Spleen (tissue), 11 donors: ENCODE measurements around the gene SPATA22. TPM values are rescaled to one million over a fixed set of nuclear protein-coding genes. Genes with fewer than 3 reads are reported as not detected.
"Not testable (repeated sequence)": the region's sequence is repeated elsewhere in the genome, so short reads cannot be mapped to it uniquely, and the experiment has no call there.

ENCODE experiments used
- DNase-seq: peaks from one replicate; pipeline ENCODE4 v3.0.0-alpha.2; 2020
- H3K27ac ChIP-seq, 8 donors: fragments of 200-600 bp; sonication (generic) in 7 of 8; 1 replicate in 4 of 8; 2 replicates in 4 of 8; pipeline versions ENCODE4 v1.5.0 to v1.8.0; 2016 to 2021; ENCODE audit warnings: inconsistent platforms in 4 of 8, mild to moderate bottlenecking in 4 of 8, moderate library complexity in 1 of 8
- H3K27me3 ChIP-seq, 7 donors: fragments of 200-600 bp; sonication (generic) in 6 of 7; replicated peaks in 1 of 7; 1 replicate in 4 of 7; 2 replicates in 3 of 7; pipeline versions ENCODE4 v1.5.0 to v1.8.0; 2016 to 2021; ENCODE audit warnings: inconsistent platforms in 3 of 7, mild to moderate bottlenecking in 1 of 7
- H3K36me3 ChIP-seq, 6 donors: fragments of 200-600 bp; sonication (generic) in 5 of 6; 1 replicate in 4 of 6; 2 replicates in 2 of 6; pipeline versions ENCODE4 v1.5.0 to v1.8.0; 2016 to 2021; ENCODE audit warnings: inconsistent platforms in 2 of 6
- H3K4me1 ChIP-seq, 6 donors: fragments of 200-600 bp; sonication (generic) in 5 of 6; 1 replicate in 3 of 6; 2 replicates in 3 of 6; pipeline versions ENCODE4 v1.5.0 to v1.8.0; 2016 to 2021; ENCODE audit warnings: inconsistent platforms in 3 of 6
- H3K4me3 ChIP-seq, 8 donors: fragments of 200-600 bp; sonication (generic) in 7 of 8; 1 replicate in 4 of 8; 2 replicates in 4 of 8; pipeline versions ENCODE4 v1.5.0 to v1.8.0; 2016 to 2021; ENCODE audit warnings: inconsistent platforms in 4 of 8, mild to moderate bottlenecking in 4 of 8, moderate library complexity in 2 of 8
- H3K9me3 ChIP-seq, 8 donors: fragments of 200-600 bp; sonication (generic) in 7 of 8; 1 replicate in 4 of 8; 2 replicates in 4 of 8; pipeline versions ENCODE4 v1.5.0 to v1.8.0; 2016 to 2021; ENCODE audit warnings: inconsistent platforms in 4 of 8
- CTCF ChIP-seq, 11 experiments: fragments of 200-600 bp in 7 of 11; fragments of 450-650 bp in 4 of 11; sonication (generic) in 4 of 11; IDR thresholded peaks in 8 of 11; conservative IDR thresholded peaks in 3 of 11; 1 replicate in 7 of 11; 2 replicates in 4 of 11; pipeline versions ENCODE4 v1.4.0 to v1.8.0; 2016 to 2021; ENCODE audit warnings: antibody characterized with exemption in 11 of 11, inconsistent platforms in 4 of 11, mild to moderate bottlenecking in 1 of 11
- POLR2A ChIP-seq, 3 donors: fragments of 450-650 bp; IDR thresholded peaks; one replicate each; pipeline ENCODE4 v1.5.1; 2017; ENCODE audit warnings: antibody characterized with exemption in 3 of 3, mild to moderate bottlenecking in 1 of 3
- POLR2AphosphoS5 ChIP-seq, 3 donors: sonication (generic); formaldehyde crosslinking; IDR thresholded peaks; one replicate each; pipeline ENCODE4 v1.5.1; 2017; ENCODE audit warnings: antibody characterized with exemption in 3 of 3
- WGBS, 5 donors: extraction: QIAGEN DNeasy Blood & Tissue Kit in 3 of 5; methylation state at CpG; one replicate each; pipeline versions ENCODE4 v1.1.5 to v1.1.7; 2013 to 2018; 5-methylcytosine and 5-hydroxymethylcytosine counted together
- intact Hi-C: fragments of 100-400 bp; cut with DNase I; formaldehyde crosslinking; loops from one replicate; pipeline ENCODE4 v1.15.0; 2023; ENCODE audit warnings: low total_unique reads
- polyA plus RNA-seq, 3 donors: library from polyadenylated mRNA; stranded (reverse); fragments of 200-250 nt; gene quantifications; one replicate each; pipeline ENCODE4 v1.2.1, GENCODE V29; 2013
- total RNA-seq, 7 donors: library from RNA; depleted of rRNA in 3 of 7; stranded (reverse); fragments of >200 nt in 3 of 7; fragmentation: NEBNext Ultra II Directional in 4 of 7; extraction: Animal tissue kit (Norgen Biotek cat#: 25700) in 4 of 7; gene quantifications; one replicate each; pipeline versions ENCODE4 v1.1.0 to v1.2.1, GENCODE V29; 2016 to 2021
- donor health status: healthy with polysubstance abuse.
- donor health status: DM: no; HTN: no; CAD: no; lungs with moderate emphysema.
- donor health status: DM: no; HTN: no; CAD: no.
- donor health status: Bipolar disorder and iron deficiency.
- donor health status: healthy.
- donor health status: DM: no; HTN: no; CAD: no.
- donor health status: DM: yes; HTN: yes; CAD: no.

The SPATA22 gene
- total and polyA plus RNA-seq, 10 donors, result 0.22 to 0.80 (median 0.39) TPM; not detected in 6

GRCh38 chr17:3400055-3400454 lies 71.6 kb downstream of the SPATA22 start:
- H3K4me3 ChIP-seq, result no peak overlapping the region
- no peak for TF ChIP-seq CTCF (IDR thresholded peaks at IDR 0.05 in 8 of 11, conservative IDR thresholded peaks at IDR 0.05 in 3 of 11)
- no peak for TF ChIP-seq POLR2A (IDR thresholded peaks at IDR 0.05)
- no peak for TF ChIP-seq POLR2AphosphoS5 (IDR thresholded peaks at IDR 0.05)
- H3K4me1 ChIP-seq, result no peaks in the 10 kb centered on the region
- peaks cover 0 to 18% (median 0%) of the 10 kb centered on the region in 7 donors for H3K27me3 ChIP-seq
- H3K9me3 ChIP-seq, result no peaks in the 10 kb centered on the region
- intact Hi-C loops, result no loop called here
- no peak for DNase-seq
- WGBS, 5 donors, result 66 to 73% (median 69%) methylated on average over 6 of the region's 6 CpGs
- no peaks in the 10 kb centered on the region for H3K36me3 ChIP-seq
- no peak overlapping the region for H3K27ac ChIP-seq

- no peak for TF ChIP-seq POLR2AphosphoS5 (IDR thresholded peaks at IDR 0.05)
- no peak for TF ChIP-seq CTCF (IDR thresholded peaks at IDR 0.05 in 8 of 11, conservative IDR thresholded peaks at IDR 0.05 in 3 of 11)
- TF ChIP-seq POLR2A (IDR thresholded peaks at IDR 0.05), result no peak
- no peaks in the 10 kb centered on the region for H3K4me1 ChIP-seq
- DNase-seq, result no peak
- WGBS, 5 donors, result 82 to 93% (median 86%) methylated on average over 1 of the region's 1 CpG
- intact Hi-C loops, result no loop called here
- no peak within 1 kb of the TSS for H3K27ac ChIP-seq
- no peaks in the 10 kb centered on the region for H3K36me3 ChIP-seq
- peaks cover 0 to 22% (median 0%) of the 10 kb centered on the region in 7 donors for H3K27me3 ChIP-seq
- no peaks in the 10 kb centered on the region for H3K9me3 ChIP-seq
- H3K4me3 ChIP-seq, result no peak within 1 kb of the TSS
Observed at GRCh38 chr17:3398310-3398709, 73.3 kb downstream of the SPATA22 start, which contains the start of gene OR1E1. OR1E1 (minus strand) TSS chr17:3398410; CDS start chr17:3398410, 0 bp downstream.

- H3K4me1 ChIP-seq, H3K4me3 ChIP-seq, H3K36me3 ChIP-seq, intact Hi-C loops, DNase-seq, H3K27ac ChIP-seq, H3K9me3 ChIP-seq: not testable (repeated sequence)
- WGBS, 5 donors, result 41 to 53% (median 47%) methylated on average over 7 of the region's 7 CpGs
- peaks cover 0 to 27% (median 0%) of the 10 kb centered on the region in 7 donors for H3K27me3 ChIP-seq
Observed at GRCh38 chr17:3397801-3398200, 73.8 kb downstream of the SPATA22 start.

Other genes with a start within 250 kb of the SPATA22 start
- under 1 TPM in 1 of 7 donors, not detected in 6; 0.32 TPM for gene OR3A1, start 173.5 kb downstream of the SPATA22 start, total RNA-seq
- gene OR3A1, start 173.5 kb downstream of the SPATA22 start, polyA plus RNA-seq, result under 1 TPM in 1 of 3 donors, not detected in 2; 0.16 TPM
- gene OR3A2, start 85.5 kb downstream of the SPATA22 start, total RNA-seq, result 1 to 10 TPM in 1 of 7 donors, under 1 TPM in 2, not detected in 4; 0.23 to 1.6 (median 0.30) TPM
- gene OR3A2, start 85.5 kb downstream of the SPATA22 start, polyA plus RNA-seq, result not detected
- under 1 TPM in 1 of 7 donors, not detected in 6; 0.29 TPM for gene OR1E1, start 73.4 kb downstream of the SPATA22 start, total RNA-seq
- gene OR1E1, start 73.4 kb downstream of the SPATA22 start, polyA plus RNA-seq, result not detected
- under 1 TPM in 2 of 7 donors, not detected in 5; 0.60 to 0.85 TPM for gene OR3A3, start 60.4 kb downstream of the SPATA22 start, total RNA-seq
- gene OR3A3, start 60.4 kb downstream of the SPATA22 start, polyA plus RNA-seq, result not detected
- gene OR1E2, start 38.0 kb downstream of the SPATA22 start, total RNA-seq, result not detected
- not detected for gene OR1E2, start 38.0 kb downstream of the SPATA22 start, polyA plus RNA-seq
- 10 to 100 TPM in 1 of 7 donors, 1 to 10 TPM in 6; 1.4 to 10.8 (median 7.0) TPM for gene ASPA, start 4.2 kb upstream of the SPATA22 start, total RNA-seq
- 1 to 10 TPM in 1 of 3 donors, under 1 TPM in 2; 0.86 to 1.6 (median 0.93) TPM for gene ASPA, start 4.2 kb upstream of the SPATA22 start, polyA plus RNA-seq
- 1 to 10 TPM in 5 of 7 donors, under 1 TPM in 2; 0.32 to 2.0 (median 1.2) TPM for gene TRPV3, start 86.0 kb upstream of the SPATA22 start, total RNA-seq
- under 1 TPM; 0.13 to 0.45 (median 0.20) TPM for gene TRPV3, start 86.0 kb upstream of the SPATA22 start, polyA plus RNA-seq
- gene TRPV1, start 137.6 kb upstream of the SPATA22 start, total RNA-seq, result 1 to 10 TPM; 2.1 to 6.8 (median 4.2) TPM
- gene TRPV1, start 137.6 kb upstream of the SPATA22 start, polyA plus RNA-seq, result 1 to 10 TPM; 2.2 to 3.0 (median 2.5) TPM
- gene SHPK, start 164.4 kb upstream of the SPATA22 start, total RNA-seq, result 10 to 100 TPM in 6 of 7 donors, 1 to 10 TPM in 1; 8.6 to 13.6 (median 10.4) TPM
- gene SHPK, start 164.4 kb upstream of the SPATA22 start, polyA plus RNA-seq, result 1 to 10 TPM; 2.3 to 4.3 (median 2.6) TPM
- gene CTNS, start 164.9 kb upstream of the SPATA22 start, total RNA-seq, result 10 to 100 TPM; 11.8 to 42.5 (median 16.5) TPM
- gene CTNS, start 164.9 kb upstream of the SPATA22 start, polyA plus RNA-seq, result 1 to 10 TPM; 5.7 to 8.9 (median 5.7) TPM
- gene TAX1BP3, start 196.8 kb upstream of the SPATA22 start, total RNA-seq, result 10 to 100 TPM; 32.9 to 57.1 (median 53.5) TPM
- gene TAX1BP3, start 196.8 kb upstream of the SPATA22 start, polyA plus RNA-seq, result 10 to 100 TPM; 35.2 to 65.7 (median 47.9) TPM
- gene EMC6, start 197.0 kb upstream of the SPATA22 start, total RNA-seq, result 10 to 100 TPM in 5 of 7 donors, 1 to 10 TPM in 2; 6.0 to 28.8 (median 20.0) TPM
- gene EMC6, start 197.0 kb upstream of the SPATA22 start, polyA plus RNA-seq, result 10 to 100 TPM; 49.1 to 85.3 (median 67.9) TPM
- 100 to 1,000 TPM in 6 of 7 donors, 10 to 100 TPM in 1; 62.5 to 185 (median 143) TPM for gene P2RX5, start 224.3 kb upstream of the SPATA22 start, total RNA-seq
- 100 to 1,000 TPM; 276 to 313 (median 280) TPM for gene P2RX5, start 224.3 kb upstream of the SPATA22 start, polyA plus RNA-seq